ENCODE results near the gene PAPLN.

The PAPLN gene

GRCh38 chr14:73236752-73237218 lies 521 bp upstream of the PAPLN start:
- no peak overlapping the region for H2BK5ac ChIP-seq (ENCODE audit: low read depth, low read length, poor library complexity)
- H3K27me3 ChIP-seq (ENCODE audit: insufficient read depth, low read length): peaks cover 62% of the 10 kb centered on the region
- no peak overlapping the region for H4K91ac ChIP-seq (ENCODE audit: low read depth, low read length)
- peak overlapping the region; percentile 70 for H3K4me2 ChIP-seq (ENCODE audit: low read length)
- no peaks in the 10 kb centered on the region for H3K36me3 ChIP-seq (ENCODE audit: control insufficient read depth in 1 of 2, insufficient read depth in 2 of 2, low read length in 2 of 2)
- peaks cover 2% of the 10 kb centered on the region for H3K9me3 ChIP-seq (ENCODE audit: insufficient read depth, low read depth, low read length)
- no peak overlapping the region for H3K4ac ChIP-seq (ENCODE audit: low read depth, low read length)
- no peak overlapping the region for H3K9ac ChIP-seq (ENCODE audit: low read length)
- no peak overlapping the region for H4K8ac ChIP-seq (ENCODE audit: low read depth, low read length)
- no peaks in the 10 kb centered on the region for H3K79me1 ChIP-seq (ENCODE audit: low read length)
- H3K27ac ChIP-seq (ENCODE audit: low read depth, low read length): no peak overlapping the region
- no peak for DNase-seq
- H2AK5ac ChIP-seq (ENCODE audit: low read length): no peak overlapping the region
- H3K4me3 ChIP-seq (ENCODE audit: low read depth, low read length): no peak overlapping the region
- H3K4me1 ChIP-seq (ENCODE audit: control insufficient read depth in 1 of 2, insufficient read depth in 2 of 2, low read length in 2 of 2): peaks cover 8 to 10% of the 10 kb centered on the region in 2 experiments
- no peak overlapping the region for H2BK12ac ChIP-seq (ENCODE audit: low read length)
- WGBS (ENCODE audit: extremely low coverage, insufficient coverage, insufficient read length): no CpG with 5 or more reads among the region's 7 CpGs
- H4K12ac ChIP-seq (ENCODE audit: low read depth, low read length): no peak overlapping the region
- no peak overlapping the region for H2BK120ac ChIP-seq (ENCODE audit: insufficient read depth, low read length, poor library complexity)
- no peaks in the 10 kb centered on the region for H3K79me2 ChIP-seq (ENCODE audit: control insufficient read depth, insufficient read depth, low read length, poor library complexity)
- H3K23ac ChIP-seq (ENCODE audit: low read length): no peak overlapping the region
- H3K18ac ChIP-seq (ENCODE audit: low read length): no peak overlapping the region
- H2AFZ ChIP-seq (ENCODE audit: insufficient read depth, low read length, poor library complexity): no peak overlapping the region
- H3K14ac ChIP-seq (ENCODE audit: low read length): no peak overlapping the region

GRCh38 chr14:73237786-73238423 lies 599 bp downstream of the PAPLN start:
- no peak for DNase-seq
- H2AK5ac ChIP-seq (ENCODE audit: low read length): no peak overlapping the region
- no peak overlapping the region for H3K27ac ChIP-seq (ENCODE audit: low read depth, low read length)
- WGBS (ENCODE audit: extremely low coverage, insufficient coverage, insufficient read length): no CpG with 5 or more reads among the region's 73 CpGs
- H3K79me1 ChIP-seq (ENCODE audit: low read length): no peaks in the 10 kb centered on the region
- peak overlapping the region; percentile 70 for H3K4me2 ChIP-seq (ENCODE audit: low read length)
- no peak overlapping the region for H4K91ac ChIP-seq (ENCODE audit: low read depth, low read length)
- H3K4me1 ChIP-seq (ENCODE audit: control insufficient read depth in 1 of 2, insufficient read depth in 2 of 2, low read length in 2 of 2): peaks cover 8 to 10% of the 10 kb centered on the region in 2 experiments
- no peak overlapping the region for H3K14ac ChIP-seq (ENCODE audit: low read length)
- no peak overlapping the region for H2BK5ac ChIP-seq (ENCODE audit: low read depth, low read length, poor library complexity)
- no peak overlapping the region for H3K18ac ChIP-seq (ENCODE audit: low read length)
- H3K79me2 ChIP-seq (ENCODE audit: control insufficient read depth, insufficient read depth, low read length, poor library complexity): no peaks in the 10 kb centered on the region
- no peak overlapping the region for H4K8ac ChIP-seq (ENCODE audit: low read depth, low read length)
- H2BK12ac ChIP-seq (ENCODE audit: low read length): no peak overlapping the region
- H3K4ac ChIP-seq (ENCODE audit: low read depth, low read length): no peak overlapping the region
- H3K9ac ChIP-seq (ENCODE audit: low read length): no peak overlapping the region
- no peak overlapping the region for H4K12ac ChIP-seq (ENCODE audit: low read depth, low read length)
- H3K4me3 ChIP-seq (ENCODE audit: low read depth, low read length): peak overlapping the region; percentile 59
- H2AFZ ChIP-seq (ENCODE audit: insufficient read depth, low read length, poor library complexity): peak overlapping the region; percentile 15
- no peak overlapping the region for H2BK120ac ChIP-seq (ENCODE audit: insufficient read depth, low read length, poor library complexity)
- H3K9me3 ChIP-seq (ENCODE audit: insufficient read depth, low read depth, low read length): peaks cover 2% of the 10 kb centered on the region
- no peak overlapping the region for H3K23ac ChIP-seq (ENCODE audit: low read length)
- H3K27me3 ChIP-seq (ENCODE audit: insufficient read depth, low read length): peaks cover 62% of the 10 kb centered on the region
- H3K36me3 ChIP-seq (ENCODE audit: control insufficient read depth in 1 of 2, insufficient read depth in 2 of 2, low read length in 2 of 2): no peaks in the 10 kb centered on the region

GRCh38 chr14:73238424-73238852 lies 1.1 kb downstream of the PAPLN start:
- H2BK12ac ChIP-seq (ENCODE audit: low read length): no peak overlapping the region
- H3K4me2 ChIP-seq (ENCODE audit: low read length): peak overlapping the region; percentile 70
- DNase-seq: peak in 1 of 2 donors; percentile 31
- H4K91ac ChIP-seq (ENCODE audit: low read depth, low read length): no peak overlapping the region
- WGBS (ENCODE audit: extremely low coverage, insufficient coverage, insufficient read length): no CpG with 5 or more reads among the region's 10 CpGs
- no peak overlapping the region for H3K4me3 ChIP-seq (ENCODE audit: low read depth, low read length)
- no peak overlapping the region for H2BK5ac ChIP-seq (ENCODE audit: low read depth, low read length, poor library complexity)
- no peak overlapping the region for H2AK5ac ChIP-seq (ENCODE audit: low read length)
- peaks cover 2% of the 10 kb centered on the region for H3K9me3 ChIP-seq (ENCODE audit: insufficient read depth, low read depth, low read length)
- no peak overlapping the region for H4K12ac ChIP-seq (ENCODE audit: low read depth, low read length)
- no peak overlapping the region for H4K8ac ChIP-seq (ENCODE audit: low read depth, low read length)
- no peak overlapping the region for H3K14ac ChIP-seq (ENCODE audit: low read length)
- no peaks in the 10 kb centered on the region for H3K79me2 ChIP-seq (ENCODE audit: control insufficient read depth, insufficient read depth, low read length, poor library complexity)
- no peak overlapping the region for H3K27ac ChIP-seq (ENCODE audit: low read depth, low read length)
- no peak overlapping the region for H3K4ac ChIP-seq (ENCODE audit: low read depth, low read length)
- no peaks in the 10 kb centered on the region for H3K36me3 ChIP-seq (ENCODE audit: control insufficient read depth in 1 of 2, insufficient read depth in 2 of 2, low read length in 2 of 2)
- no peak overlapping the region for H3K23ac ChIP-seq (ENCODE audit: low read length)
- peaks cover 8 to 10% of the 10 kb centered on the region in 2 experiments for H3K4me1 ChIP-seq (ENCODE audit: control insufficient read depth in 1 of 2, insufficient read depth in 2 of 2, low read length in 2 of 2)
- H3K18ac ChIP-seq (ENCODE audit: low read length): no peak overlapping the region
- peaks cover 59% of the 10 kb centered on the region for H3K27me3 ChIP-seq (ENCODE audit: insufficient read depth, low read length)
- H2AFZ ChIP-seq (ENCODE audit: insufficient read depth, low read length, poor library complexity): no peak overlapping the region
- no peaks in the 10 kb centered on the region for H3K79me1 ChIP-seq (ENCODE audit: low read length)
- H2BK120ac ChIP-seq (ENCODE audit: insufficient read depth, low read length, poor library complexity): no peak overlapping the region
- H3K9ac ChIP-seq (ENCODE audit: low read length): no peak overlapping the region

GRCh38 chr14:73238941-73239340 lies 1.6 kb downstream of the PAPLN start:
- H3K4me2 ChIP-seq (ENCODE audit: low read length): no peak overlapping the region
- WGBS (ENCODE audit: extremely low coverage, insufficient coverage, insufficient read length): no CpG with 5 or more reads among the region's 11 CpGs

More at GRCh38 chr14:73238941-73239340, 1.6 kb downstream of the PAPLN start:
- Histone ChIP-seq H3K36me3 (ENCODE audit: control insufficient read depth in 1 of 2, insufficient read depth in 2 of 2, low read length in 2 of 2) (no peaks in the 10 kb centered on the region), H3K27ac (ENCODE audit: low read depth, low read length) (no peak overlapping the region), H3K27me3 (ENCODE audit: insufficient read depth, low read length) (peaks cover 57% of the 10 kb centered on the region), H2BK120ac (ENCODE audit: insufficient read depth, low read length, poor library complexity) (no peak overlapping the region), H4K8ac (ENCODE audit: low read depth, low read length) (no peak overlapping the region), H3K9me3 (ENCODE audit: insufficient read depth, low read depth, low read length) (peaks cover 2% of the 10 kb centered on the region), H2BK12ac (ENCODE audit: low read length) (no peak overlapping the region), H2BK5ac (ENCODE audit: low read depth, low read length, poor library complexity) (no peak overlapping the region), H3K18ac (ENCODE audit: low read length) (no peak overlapping the region), H3K4me3 (ENCODE audit: low read depth, low read length) (peak overlapping the region; percentile 15), H3K4me1 (ENCODE audit: control insufficient read depth in 1 of 2, insufficient read depth in 2 of 2, low read length in 2 of 2) (peaks cover 8 to 10% of the 10 kb centered on the region in 2 experiments), H3K9ac (ENCODE audit: low read length) (no peak overlapping the region), H3K14ac (ENCODE audit: low read length) (no peak overlapping the region), H4K12ac (ENCODE audit: low read depth, low read length) (no peak overlapping the region), H2AK5ac (ENCODE audit: low read length) (no peak overlapping the region), H3K79me2 (ENCODE audit: control insufficient read depth, insufficient read depth, low read length, poor library complexity) (no peaks in the 10 kb centered on the region), H3K23ac (ENCODE audit: low read length) (no peak overlapping the region), H3K79me1 (ENCODE audit: low read length) (no peaks in the 10 kb centered on the region), H4K91ac (ENCODE audit: low read depth, low read length) (no peak overlapping the region), H3K4ac (ENCODE audit: low read depth, low read length) (no peak overlapping the region), H2AFZ (ENCODE audit: insufficient read depth, low read length, poor library complexity) (no peak overlapping the region)
- DNase-seq: no peak

All from trophoblast cell (in vitro differentiated cells and primary cell).